Neural crest cell (in vitro differentiated cells): Measurements from ENCODE around the gene C4orf36. TPM values are rescaled to one million over a fixed set of nuclear protein-coding genes. Genes with fewer than 3 reads are reported as not detected.

ENCODE experiments used
- DNase-seq: peaks from one replicate; pipeline ENCODE4 v3.0.0; 2021; ENCODE audit warnings: low read depth, mixed read lengths, low spot score
- H3K27ac Mint-ChIP-seq: one replicate; pipeline ENCODE4 v1.8.0; 2021; ENCODE audit warnings: mild to moderate bottlenecking, mixed read lengths; ENCODE audit not compliant: unreplicated experiment
- H3K27me3 Mint-ChIP-seq: 2 replicates; pipeline ENCODE4 v1.8.0; 2021; ENCODE audit warnings: low read depth, mild to moderate bottlenecking, mixed read lengths
- H3K36me3 Mint-ChIP-seq: 2 replicates; pipeline ENCODE4 v1.8.0; 2021; ENCODE audit warnings: low read depth, mild to moderate bottlenecking, mixed read lengths
- H3K4me1 Mint-ChIP-seq: 2 replicates; pipeline ENCODE4 v1.8.0; 2021; ENCODE audit warnings: mixed read lengths
- H3K4me3 Mint-ChIP-seq: one replicate; pipeline ENCODE4 v1.8.0; 2021; ENCODE audit warnings: mild to moderate bottlenecking, mixed read lengths
- H3K9me3 Mint-ChIP-seq: 2 replicates; pipeline ENCODE4 v1.8.0; 2021; ENCODE audit warnings: mixed read lengths
- total RNA-seq: library from RNA; stranded (reverse); gene quantifications from 2 replicates; pipeline ENCODE4 v1.2.1, GENCODE V29; 2021
- TF ChIP-seq, protein P1 (sequence below): fragments of 200-600 bp; sonication (generic); conservative IDR thresholded peaks from 2 replicates; pipeline ENCODE4 v1.5.0; 2021; ENCODE audit warnings: antibody characterized with exemption, mild to moderate bottlenecking

Gene C4orf36
- total RNA-seq, 1 donor from 2014 or later: 3.2 TPM

DNA sequence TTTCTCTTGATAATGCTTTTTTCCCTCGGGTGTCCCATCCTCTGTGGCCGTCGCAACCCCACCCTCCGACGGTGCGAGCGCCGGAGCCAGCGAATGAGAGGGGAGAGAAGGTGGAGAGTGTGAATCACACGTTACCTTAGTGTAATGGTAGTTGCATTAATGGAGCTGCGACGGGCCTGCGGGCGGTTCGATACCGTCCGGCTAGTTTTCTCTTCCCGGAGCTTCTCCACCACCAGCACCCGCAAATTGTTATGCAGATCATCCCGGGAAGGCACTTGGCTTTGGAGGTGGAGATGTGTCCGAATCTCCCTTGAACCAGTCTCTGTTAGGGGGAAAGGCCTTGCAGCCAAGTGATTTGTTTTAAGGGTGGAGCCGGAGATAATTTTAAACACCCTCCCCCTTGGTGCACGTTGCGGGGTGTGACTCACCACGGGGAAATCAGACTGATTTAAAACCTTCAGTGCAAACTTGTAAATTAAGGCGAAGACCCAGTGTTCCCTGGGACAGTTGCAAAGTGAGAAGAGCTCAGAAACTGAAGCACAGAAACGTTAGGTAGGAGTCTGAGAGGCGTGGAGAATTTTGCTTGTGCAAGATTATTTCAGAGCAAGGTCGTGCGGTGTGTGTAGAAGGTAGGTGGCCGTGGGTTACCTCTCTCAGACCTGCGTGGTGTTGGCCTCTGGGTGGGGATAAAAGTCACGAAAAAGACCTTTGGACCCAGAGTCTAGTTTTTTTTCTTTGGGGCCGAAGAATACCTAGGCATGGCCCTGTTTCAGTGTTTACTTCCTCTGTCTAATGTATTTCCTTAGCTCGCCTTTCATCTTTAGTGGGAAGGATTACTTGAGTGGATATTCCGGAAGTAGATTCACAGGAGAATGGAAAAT is 43.9 kb upstream of the C4orf36 start:
- no peak for DNase-seq
- no peaks in the 10 kb centered on the region for H3K9me3 Mint-ChIP-seq
- H3K4me1 Mint-ChIP-seq: peaks cover 37% of the 10 kb centered on the region
- TF ChIP-seq, protein P1, sequence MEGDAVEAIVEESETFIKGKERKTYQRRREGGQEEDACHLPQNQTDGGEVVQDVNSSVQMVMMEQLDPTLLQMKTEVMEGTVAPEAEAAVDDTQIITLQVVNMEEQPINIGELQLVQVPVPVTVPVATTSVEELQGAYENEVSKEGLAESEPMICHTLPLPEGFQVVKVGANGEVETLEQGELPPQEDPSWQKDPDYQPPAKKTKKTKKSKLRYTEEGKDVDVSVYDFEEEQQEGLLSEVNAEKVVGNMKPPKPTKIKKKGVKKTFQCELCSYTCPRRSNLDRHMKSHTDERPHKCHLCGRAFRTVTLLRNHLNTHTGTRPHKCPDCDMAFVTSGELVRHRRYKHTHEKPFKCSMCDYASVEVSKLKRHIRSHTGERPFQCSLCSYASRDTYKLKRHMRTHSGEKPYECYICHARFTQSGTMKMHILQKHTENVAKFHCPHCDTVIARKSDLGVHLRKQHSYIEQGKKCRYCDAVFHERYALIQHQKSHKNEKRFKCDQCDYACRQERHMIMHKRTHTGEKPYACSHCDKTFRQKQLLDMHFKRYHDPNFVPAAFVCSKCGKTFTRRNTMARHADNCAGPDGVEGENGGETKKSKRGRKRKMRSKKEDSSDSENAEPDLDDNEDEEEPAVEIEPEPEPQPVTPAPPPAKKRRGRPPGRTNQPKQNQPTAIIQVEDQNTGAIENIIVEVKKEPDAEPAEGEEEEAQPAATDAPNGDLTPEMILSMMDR: no peak
- no peaks in the 10 kb centered on the region for H3K36me3 Mint-ChIP-seq
- peaks cover 38% of the 10 kb centered on the region for H3K27me3 Mint-ChIP-seq
- H3K4me3 Mint-ChIP-seq: peak overlapping the region; percentile 88
- H3K27ac Mint-ChIP-seq: no peak overlapping the region

DNA sequence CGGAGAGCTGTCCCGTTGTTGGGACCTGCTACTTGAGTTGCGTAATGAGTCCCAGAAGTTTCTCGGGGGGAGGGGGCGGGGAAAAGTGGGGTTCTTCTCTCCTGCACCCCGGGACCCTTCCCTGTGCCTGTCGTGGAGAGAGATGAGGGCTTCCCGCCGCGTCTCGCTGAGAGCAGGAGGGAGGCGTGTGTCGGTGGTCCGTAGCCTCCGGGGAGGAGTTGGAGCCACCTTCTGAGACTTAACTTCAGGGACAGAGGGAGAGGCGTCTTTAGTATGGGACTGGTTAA is 43.3 kb upstream of the C4orf36 start:
- no peak overlapping the region for H3K27ac Mint-ChIP-seq
- TF ChIP-seq, protein P1: no peak
- DNase-seq: no peak

DNA sequence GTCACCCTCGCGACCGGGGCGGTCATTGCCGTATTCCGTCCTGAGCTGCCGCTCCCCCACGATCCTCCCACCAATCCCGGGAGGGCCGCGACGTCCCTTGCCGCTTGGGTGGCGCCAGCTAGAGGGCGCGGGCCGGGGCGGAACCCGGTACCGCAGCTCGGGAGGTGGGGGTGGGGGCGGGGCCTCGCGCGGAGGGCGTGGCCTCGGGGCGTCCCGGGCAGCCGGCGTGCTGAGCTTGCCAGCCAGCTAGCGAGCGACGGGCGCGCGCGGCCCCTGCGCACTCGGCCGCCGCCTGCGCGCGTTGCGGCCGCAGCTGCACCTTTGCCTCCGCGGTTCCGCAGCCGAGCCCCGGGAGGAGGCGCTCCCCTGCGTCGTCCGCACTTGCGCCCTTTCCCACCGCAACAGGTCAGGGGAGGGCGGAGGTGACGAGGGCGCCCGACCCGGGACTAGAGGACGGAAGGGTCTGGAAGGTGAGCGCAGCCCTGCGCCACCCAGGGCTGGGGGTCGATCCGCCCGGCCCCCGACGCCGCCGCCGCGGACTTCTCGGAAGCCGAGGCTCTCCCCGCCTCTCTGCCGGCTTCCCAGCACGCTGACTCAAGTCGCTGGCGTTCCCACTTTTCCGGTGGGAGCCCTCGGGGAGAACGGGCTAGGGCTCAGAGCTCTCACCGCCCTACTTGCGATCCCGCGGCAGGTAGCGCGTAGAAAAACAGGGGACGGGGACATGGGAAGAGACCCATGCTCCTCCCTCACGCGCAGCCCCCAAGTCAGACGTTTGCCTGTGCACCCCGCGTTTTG is 42.7 kb upstream of the C4orf36 start, which contains the start of gene AFF1:
Gene AFF1, plus strand, starts transcription at position 241 of the 795 bp plus-strand sequence. CDS start 13,523 bp downstream, outside the sequence.
- H3K27ac Mint-ChIP-seq: peak within 1 kb of the TSS; percentile 46
- H3K9me3 Mint-ChIP-seq: no peaks in the 10 kb centered on the region
- peaks cover 37% of the 10 kb centered on the region for H3K4me1 Mint-ChIP-seq

More for the DNA sequence above, 43.3 kb upstream of the C4orf36 start:
- H3K4me3 Mint-ChIP-seq: peak overlapping the region; percentile 88
- peaks cover 41% of the 10 kb centered on the region for H3K27me3 Mint-ChIP-seq
- H3K4me1 Mint-ChIP-seq: peaks cover 37% of the 10 kb centered on the region
- no peaks in the 10 kb centered on the region for H3K36me3 Mint-ChIP-seq
- no peaks in the 10 kb centered on the region for H3K9me3 Mint-ChIP-seq

DNA sequence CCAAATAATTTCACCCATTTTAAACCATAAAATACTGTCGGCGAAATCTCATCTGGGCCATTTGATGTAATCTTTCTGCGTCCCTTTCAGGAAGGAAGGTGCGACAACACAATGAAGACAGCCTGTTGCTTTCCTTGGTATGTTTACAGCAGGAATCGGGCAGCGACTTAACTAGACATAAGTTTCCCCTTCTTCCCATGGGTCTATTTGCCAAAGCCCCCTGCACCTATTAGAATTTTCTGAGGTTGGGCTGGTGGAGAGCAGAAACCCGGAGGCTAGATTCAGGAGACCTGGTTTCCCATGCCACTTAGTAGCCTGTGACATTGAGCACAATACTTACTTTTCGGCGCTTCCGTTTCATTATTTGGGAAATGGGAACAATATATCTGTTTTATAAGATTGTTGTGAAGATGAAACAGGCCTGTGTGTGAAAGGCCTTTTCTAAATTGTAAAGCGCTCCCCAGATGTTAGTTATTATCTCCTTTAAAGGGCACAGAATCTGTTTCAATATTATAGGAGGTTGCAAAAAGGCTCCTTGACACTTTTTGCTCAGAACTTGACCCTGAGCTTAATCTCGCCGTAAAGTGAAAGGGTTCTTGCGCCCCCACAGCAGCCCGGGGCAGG is 42.0 kb upstream of the C4orf36 start:
- Mint-ChIP-seq H3K27ac (peak overlapping the region; percentile 46), H3K4me3 (peak overlapping the region; percentile 88), H3K27me3 (peaks cover 41% of the 10 kb centered on the region), H3K36me3 (no peaks in the 10 kb centered on the region), H3K9me3 (no peaks in the 10 kb centered on the region), H3K4me1 (peaks cover 37% of the 10 kb centered on the region)
- TF ChIP-seq, protein P1: no peak
- no peak for DNase-seq

More for the DNA sequence above, 42.7 kb upstream of the C4orf36 start, which contains the start of gene AFF1:
- no peaks in the 10 kb centered on the region for H3K36me3 Mint-ChIP-seq
- peak; percentile 80 for DNase-seq
- H3K4me3 Mint-ChIP-seq: peak within 1 kb of the TSS; percentile 88
- peaks cover 41% of the 10 kb centered on the region for H3K27me3 Mint-ChIP-seq
- TF ChIP-seq, protein P1: peak; percentile 39

DNA sequence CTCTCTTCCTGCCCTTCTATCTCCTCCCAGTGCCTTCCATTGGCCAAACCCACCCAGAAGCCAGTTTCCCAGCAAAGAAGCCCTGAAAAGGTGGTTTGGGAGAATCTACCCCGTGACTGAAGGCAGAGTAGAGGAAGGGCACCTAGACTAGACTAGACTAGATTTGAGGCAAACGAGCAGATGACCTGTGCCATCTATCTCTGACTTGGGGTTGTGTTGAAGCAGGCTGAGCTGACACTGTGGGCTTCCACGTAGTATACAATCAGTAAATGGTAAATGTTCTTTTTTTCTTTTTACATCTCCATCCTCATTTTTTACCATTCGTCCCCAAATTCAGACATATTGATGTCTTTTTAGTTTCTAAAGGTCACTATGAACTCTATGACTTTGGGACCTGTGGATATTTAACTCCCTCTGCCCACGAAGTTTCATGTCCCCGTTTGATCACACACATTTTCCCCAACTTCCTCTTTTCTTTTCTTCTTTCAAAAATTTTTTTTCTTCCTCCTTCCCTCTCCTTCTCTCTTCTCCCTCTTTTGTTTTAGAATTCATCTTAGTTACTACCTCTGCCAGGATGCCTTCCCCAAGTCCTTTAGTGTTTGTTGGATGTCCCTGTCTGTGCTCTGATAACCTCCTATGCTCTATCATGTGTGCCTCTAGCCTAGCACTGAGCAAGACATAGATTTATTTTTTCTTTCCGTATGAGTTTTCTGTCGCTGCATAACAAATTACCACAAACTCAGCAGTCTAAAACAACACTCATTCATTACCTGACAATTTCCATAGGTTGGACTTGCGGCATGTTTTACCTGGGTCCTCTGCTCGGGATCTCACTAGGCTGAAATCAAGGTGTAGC is 36.4 kb upstream of the C4orf36 start:
- TF ChIP-seq, protein P1: no peak
- Mint-ChIP-seq H3K36me3 (no peaks in the 10 kb centered on the region), H3K27me3 (peaks cover 10% of the 10 kb centered on the region), H3K27ac (no peak overlapping the region), H3K4me3 (no peak overlapping the region), H3K4me1 (peaks cover under 1% of the 10 kb centered on the region), H3K9me3 (no peaks in the 10 kb centered on the region)
- DNase-seq: no peak
